Pulmonary artery endothelial cell (primary cell): Measurements from ENCODE around the gene STKLD1. TPM values are rescaled to one million over a fixed set of nuclear protein-coding genes. Genes with fewer than 3 reads are reported as not detected.

Source experiments
- DNase-seq: peaks from one replicate; pipeline ENCODE4 v3.0.0-alpha.2; 2011; ENCODE audit warnings: low read depth, low spot score
- total RNA-seq: library from RNA; depleted of rRNA; stranded (reverse); fragments of >200 nt; gene quantifications from 2 replicates; pipeline ENCODE4 v1.2.3, GENCODE V29; 2014

The STKLD1 gene
- total RNA-seq, 1 donor from 2014 or later = 0.46 TPM

DNA sequence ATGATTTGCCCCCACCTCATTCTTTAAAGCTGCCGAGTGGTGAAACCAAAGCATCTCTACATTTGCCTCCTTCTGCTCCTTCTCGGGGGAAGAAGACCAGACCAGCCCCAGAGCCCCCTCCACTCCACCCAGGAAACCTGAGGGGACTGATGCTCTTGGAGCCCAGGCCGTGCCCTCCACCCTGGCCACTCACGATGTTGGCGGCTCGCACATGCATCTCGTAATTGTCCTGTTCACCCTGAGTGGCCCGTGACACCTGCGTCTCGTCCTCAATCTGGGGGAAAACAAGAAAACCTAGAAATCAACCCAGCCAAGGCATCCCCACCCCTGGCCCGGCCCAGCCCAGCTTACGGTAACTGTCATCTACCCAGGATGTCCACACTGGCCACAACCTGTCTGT lies 31.2 kb upstream of the STKLD1 start:
- no peak for DNase-seq

DNA sequence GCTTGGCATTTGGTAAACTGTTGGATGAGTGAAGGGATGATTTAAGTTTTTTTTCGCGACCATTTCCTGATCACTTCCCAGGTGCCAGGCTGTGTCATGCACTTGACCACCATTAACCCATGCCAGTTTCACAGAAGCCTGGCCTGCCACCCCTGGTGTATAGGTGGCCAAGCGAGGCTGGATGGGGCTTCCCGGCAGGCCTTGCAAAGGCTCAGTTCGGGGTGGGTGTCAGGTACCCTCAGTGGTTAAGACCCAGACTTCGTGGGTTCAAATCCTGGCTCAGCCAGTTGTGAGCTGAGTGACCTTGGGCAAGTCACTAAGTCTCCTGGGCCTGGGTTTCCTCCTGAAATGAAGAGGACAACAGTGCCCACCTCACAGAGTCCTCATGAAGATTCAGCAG lies 30.6 kb upstream of the STKLD1 start:
- DNase-seq = no peak

DNA sequence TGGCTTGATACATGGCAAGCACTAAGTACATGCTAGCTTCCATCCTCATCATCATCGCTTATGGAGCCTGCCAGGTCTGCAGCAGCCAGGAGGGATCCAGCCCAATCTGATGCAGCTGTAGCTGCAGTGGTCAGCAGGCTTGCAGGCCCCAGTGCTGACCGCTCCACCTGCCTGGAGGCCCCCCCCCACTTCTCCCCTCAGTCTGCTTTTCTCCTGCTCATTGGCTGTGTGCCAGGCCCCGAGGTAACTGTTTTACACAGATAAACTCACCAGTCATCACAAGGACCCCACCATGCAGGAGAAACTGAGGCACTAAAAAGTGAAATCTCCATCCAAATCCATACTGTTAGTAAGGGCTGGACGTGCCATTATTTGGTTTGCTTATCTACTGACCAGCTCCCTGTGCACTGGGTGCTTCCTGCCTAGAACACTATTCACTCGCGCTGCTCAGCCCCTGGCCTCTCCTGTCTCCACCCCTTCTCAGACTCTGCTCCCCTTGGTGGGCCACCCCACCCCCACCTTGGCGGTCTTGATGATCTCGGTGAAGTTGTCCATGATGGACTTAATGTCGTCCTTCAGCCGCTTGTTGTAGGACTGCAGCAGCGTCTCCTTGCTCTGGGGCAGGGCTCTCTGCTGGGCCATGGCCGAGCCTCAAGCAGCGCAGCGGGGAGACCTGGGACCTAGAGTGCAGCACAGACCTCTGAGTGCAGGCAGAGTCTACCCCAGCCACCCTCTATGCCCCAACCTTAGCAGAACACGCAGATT lies 30.0 kb upstream of the STKLD1 start:
- no peak for DNase-seq

DNA sequence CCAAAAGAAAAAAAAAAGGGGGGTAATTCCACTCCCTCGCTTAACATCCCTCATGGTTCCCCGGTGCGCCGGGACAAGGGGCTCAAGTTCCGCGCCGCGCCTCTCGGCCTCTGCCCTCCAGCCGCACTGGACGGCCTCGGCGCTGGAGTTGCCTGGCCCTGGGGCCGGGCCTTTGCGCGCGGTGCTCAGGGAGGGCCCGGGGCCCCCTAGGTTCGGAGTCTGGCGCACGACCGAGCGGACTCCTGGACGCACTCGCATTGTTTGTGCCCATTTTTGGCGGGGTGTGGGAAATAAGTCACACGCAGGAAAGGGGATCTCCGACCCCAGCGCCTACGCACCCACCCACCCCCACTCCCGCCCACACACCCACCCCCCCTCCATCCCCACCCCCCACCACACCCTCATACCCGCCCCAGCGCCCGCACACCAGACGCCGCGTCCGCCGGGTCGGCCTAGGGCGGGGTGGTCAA lies 28.6 kb upstream of the STKLD1 start:
- no peak for DNase-seq

DNA sequence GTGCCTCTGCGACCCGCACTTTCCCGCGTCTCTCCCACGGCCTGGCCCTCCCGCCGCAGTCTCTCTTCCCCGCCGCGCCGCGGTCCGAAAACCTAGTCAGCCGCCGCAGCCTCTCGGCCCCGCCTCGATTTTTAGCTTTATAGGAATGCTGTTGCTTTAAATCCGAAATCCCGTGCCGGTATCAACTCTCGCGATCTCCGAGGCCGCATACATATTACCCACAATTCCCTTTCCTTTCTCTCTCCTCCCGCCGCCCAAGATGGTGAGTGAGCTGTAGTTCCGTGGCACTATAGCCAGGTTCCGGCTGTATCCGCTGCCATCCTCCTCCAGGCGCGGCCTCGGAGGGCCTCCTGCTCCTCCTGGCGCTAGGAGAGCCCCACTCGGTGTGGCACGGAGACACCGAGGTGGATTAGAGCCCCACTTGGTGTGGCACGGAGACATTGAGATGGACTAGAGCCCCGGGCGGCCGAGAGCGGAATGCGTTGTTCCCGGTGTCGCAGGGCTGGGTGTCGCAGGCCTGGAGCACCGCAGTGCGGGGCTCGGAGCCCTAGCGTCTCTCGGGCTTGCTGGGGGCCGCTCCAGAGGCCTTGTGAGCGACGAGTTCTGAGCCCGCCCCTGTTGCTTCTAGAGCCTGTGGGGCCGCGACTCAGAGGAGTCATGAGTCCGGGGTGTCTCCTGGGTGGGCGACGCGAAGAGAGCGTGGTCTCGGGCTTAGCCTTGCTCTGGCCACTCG lies 28.0 kb upstream of the STKLD1 start, which contains the start of the genes MED22 and RPL7A:
Gene MED22, minus strand, starts transcription at position 147 of the 733 bp plus-strand sequence. CDS start 1,469 bp downstream, outside the sequence.
Gene RPL7A, plus strand, starts transcription at position 234 of the 733 bp plus-strand sequence. Its CDS starts 26 bp downstream, at position 260.
- DNase-seq = peak; percentile 88

DNA sequence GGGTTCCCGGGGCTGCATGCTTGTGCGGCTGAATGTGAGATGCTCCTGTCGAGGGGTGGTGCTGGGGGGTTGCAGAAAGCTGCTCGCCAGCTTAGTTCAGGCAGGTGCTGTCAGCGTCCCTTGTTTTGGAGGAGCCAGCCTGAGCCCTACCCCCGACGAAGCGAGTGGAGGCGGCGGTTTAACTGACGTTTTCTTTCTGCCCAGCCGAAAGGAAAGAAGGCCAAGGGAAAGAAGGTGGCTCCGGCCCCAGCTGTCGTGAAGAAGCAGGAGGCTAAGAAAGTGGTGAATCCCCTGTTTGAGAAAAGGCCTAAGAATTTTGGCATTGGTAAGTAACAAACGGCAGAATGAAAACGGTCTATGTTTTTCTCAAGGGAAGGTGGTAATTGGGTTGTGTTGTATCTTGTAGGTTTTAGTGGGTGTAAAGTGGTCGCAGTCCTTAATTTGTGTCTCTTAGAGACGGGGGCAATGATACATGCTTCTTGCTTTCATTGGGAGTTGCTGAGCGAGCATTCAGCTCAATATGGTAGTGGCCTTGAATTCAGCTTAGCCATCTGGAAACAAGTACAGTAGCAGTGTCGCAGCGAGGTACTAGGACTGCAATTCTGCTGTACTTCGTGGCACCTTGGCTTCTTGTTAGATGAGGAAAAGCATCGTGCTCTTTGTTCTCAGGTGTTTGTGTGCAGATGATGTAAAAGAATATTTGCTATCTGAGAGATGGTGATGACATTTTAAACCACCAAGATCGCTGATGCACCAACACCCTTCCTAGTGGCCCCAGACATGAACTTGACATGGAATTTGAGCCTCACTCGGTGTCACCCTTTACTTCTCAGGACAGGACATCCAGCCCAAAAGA lies 27.2 kb upstream of the STKLD1 start:
- DNase-seq = no peak

DNA sequence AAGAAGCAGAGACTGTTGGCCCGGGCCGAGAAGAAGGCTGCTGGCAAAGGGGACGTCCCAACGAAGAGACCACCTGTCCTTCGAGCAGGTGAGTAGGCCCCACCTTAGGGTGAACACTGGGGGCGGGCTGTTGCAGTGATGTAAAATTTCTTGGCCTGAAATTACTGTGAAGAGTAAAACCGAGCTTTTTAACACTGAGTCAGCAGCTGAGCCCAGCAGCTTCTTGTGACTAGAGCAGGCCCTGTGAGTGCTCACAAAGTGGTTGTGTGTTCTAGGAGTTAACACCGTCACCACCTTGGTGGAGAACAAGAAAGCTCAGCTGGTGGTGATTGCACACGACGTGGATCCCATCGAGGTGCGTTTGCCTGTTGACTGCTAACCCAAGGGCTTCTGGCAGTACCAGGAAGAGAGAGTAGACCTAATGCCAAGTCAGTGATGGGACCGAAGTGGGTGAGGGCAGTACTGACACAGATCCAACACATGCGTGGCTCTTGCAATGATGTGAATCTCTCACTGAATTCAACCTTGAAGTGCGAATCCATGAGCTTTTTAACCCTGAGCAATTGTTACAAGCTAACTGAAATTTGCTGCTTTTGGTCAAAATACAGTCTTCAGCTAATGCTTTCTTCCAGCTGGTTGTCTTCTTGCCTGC lies 26.1 kb upstream of the STKLD1 start:
- DNase-seq = no peak

DNA sequence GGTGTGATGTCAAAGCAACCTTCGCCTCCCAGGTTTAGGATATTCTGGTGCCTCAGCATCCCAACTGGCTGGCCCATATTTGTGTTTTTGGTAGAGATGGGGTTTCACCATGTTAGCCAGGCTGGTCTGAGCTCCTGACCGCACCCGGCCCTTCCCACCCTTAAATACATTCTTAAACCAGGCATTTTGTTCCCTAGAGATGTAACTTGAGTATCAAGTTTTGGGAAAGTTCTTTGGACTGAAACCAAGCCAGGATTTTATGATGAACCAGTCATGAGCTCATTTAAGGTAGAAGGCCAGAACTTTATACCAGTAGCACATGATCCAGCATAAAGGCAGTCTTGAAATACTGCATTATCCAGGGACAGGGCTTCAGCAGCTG lies 24.6 kb upstream of the STKLD1 start:
- no peak for DNase-seq

DNA sequence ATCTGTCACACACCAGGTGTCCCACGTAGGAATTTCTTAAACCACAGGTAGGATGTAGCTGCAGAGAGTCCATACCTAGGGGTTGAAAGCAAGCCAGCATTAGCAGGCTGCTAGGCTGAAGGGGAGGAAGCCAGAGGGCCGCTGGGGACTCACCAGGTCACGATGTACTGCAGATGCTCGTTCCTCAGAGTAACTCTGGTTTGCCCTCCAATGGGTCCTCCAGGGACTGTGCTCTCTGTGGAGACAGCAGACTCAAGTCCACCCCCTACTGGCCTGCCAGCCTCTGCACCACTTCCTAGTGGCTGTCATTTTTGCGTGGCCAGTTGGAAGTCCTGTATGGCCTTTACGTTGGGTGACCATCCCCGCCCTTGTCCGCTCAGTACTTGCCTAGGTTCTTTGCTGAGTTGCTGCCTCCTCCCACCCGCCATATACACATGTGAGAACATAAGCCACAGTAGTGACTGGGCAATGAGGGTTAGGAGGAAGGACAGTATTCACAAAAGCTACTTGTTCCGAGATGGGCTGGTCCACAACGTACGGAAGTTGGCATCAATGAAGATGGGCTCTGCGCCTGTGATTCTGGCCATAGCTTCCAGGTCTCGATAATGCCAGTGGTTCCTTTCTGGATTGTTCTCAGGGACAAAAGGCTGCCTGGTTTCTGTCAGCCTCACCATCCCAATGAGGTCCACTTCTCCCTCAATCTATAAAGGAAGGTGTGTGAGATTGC lies 24.1 kb upstream of the STKLD1 start:
- DNase-seq = peak; percentile 24

DNA sequence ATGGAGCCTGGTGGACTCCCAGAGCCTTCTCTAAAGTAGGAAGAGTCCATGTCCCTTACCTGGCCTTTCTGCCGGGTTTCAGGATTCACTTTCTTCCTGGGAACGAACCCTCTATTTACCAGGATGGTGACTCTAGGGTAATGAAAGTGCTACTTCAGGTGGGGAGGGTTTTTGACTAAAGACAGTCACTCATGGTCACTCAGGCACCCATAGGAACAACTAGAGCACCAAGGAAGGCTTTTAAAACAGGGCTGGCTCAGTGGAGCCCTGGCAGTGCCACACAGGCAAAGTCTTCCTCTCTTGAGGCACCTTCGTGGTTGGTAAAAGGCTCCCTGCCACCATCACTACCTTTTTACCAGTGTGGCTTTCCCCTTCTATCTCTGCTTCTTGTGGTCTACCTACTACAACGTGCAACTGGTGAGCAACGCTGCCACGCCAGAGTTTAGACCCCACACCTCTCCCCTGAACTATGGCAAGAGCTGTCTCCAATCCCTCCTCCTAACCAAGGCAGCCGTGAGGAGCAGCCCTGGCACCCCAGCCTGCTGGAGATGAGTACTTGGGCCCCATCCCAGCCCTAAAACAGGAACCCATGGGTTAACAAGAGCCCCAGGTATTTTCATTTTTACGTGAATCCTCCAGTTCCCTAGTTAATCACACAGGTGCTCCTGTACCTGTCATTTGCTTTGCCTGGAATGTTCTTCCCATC lies 23.4 kb upstream of the STKLD1 start:
- no peak for DNase-seq

DNA sequence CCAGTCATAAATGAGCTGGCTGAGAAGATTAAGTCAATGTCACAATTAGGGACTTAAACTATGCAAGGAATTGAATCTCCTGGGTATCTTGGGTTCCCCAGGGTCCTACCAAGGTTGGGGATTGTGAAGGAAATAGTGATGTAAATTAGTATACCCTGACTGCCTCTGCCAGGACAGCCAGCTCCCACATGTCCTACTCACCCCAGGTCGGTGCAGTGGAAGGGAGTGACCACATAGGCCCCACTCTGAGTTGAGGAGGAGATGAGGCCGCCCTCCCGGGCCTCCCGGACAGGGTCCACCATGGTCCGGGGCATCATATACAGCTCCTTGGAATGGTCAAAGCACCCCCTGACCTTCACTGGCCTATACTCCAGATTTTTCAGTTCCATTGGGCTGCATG lies 22.6 kb upstream of the STKLD1 start:
- DNase-seq = no peak

DNA sequence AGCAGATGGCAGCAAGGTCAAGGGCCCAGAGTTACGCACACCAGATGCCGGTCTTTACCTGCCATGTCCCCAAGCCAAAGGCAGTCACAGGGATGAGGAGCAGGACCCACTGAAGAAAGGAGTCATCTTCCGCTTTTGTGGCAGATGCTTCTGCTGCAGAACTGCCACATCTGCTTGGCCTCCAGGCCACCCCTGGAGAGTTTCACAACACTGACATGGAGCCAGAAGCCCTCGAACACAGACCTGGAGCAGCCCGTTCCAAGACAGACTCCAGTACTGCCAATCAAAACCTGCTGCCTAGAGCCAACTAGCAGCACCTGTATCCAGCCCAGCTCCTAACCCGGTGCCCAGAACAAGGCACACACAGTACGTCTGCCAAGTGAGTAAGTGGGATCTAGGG lies 21.4 kb upstream of the STKLD1 start:
- no peak for DNase-seq

DNA sequence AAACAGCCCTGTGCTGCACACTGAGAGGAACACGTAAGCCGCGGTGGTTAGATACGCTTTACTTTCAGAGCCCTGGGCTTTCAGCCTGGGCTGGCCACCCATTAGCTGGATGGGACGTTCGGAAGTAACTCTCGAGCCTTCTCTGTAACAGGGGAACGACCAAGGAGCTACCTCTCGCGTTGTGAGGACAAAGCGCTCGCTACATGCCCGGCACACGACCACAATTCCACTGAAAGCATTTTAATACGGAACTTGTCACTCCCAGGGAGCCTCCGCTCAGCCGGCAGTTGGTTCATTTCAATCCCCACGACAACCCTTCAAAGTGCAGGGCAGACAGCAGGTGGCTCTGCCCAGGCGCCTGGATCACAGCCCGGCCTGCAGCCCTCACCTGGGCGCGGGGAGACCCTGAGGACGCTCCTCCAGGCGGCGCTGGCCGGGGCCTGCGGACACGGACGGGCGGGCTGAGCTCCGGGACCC lies 20.2 kb upstream of the STKLD1 start:
- DNase-seq = no peak

DNA sequence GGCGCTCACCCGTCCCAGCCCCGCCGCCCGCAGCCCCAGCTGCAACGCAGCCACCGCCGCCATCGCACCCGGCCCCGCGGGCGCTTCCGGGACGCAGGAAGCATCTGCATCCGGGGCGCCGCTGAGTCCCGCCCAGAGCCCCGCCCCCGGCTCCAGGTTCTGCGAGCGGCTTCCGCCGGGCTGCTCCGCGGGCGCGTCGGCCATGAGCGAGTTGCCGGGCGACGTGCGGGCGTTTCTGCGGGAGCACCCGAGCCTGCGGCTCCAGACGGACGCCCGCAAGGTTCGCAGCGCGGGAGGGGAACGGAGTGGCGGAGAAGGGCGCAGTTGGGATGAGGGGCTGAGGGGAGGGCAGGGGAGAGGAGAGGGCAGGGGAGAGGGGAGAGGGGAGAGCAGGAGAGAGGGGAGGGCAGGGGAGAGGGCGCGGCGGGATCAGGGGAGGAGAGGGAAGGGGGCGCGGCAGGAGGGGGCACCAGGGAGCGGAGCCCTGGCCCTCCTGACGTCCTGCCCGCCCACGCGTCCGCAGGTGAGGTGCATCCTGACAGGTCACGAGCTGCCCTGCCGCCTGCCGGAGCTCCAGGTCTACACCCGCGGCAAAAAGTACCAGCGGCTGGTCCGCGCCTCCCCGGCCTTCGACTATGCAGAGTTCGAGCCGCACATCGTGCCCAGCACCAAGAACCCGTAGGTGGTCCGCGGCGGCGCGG lies 19.6 kb upstream of the STKLD1 start, which contains the start of the genes SURF1 and SURF2:
Gene SURF1, minus strand, starts transcription at position 97 of the 701 bp plus-strand sequence. Its CDS starts 34 bp downstream, at position 63.
Gene SURF2, plus strand, starts transcription at position 160 of the 701 bp plus-strand sequence. Its CDS starts 43 bp downstream, at position 203.
- DNase-seq = no peak

DNA sequence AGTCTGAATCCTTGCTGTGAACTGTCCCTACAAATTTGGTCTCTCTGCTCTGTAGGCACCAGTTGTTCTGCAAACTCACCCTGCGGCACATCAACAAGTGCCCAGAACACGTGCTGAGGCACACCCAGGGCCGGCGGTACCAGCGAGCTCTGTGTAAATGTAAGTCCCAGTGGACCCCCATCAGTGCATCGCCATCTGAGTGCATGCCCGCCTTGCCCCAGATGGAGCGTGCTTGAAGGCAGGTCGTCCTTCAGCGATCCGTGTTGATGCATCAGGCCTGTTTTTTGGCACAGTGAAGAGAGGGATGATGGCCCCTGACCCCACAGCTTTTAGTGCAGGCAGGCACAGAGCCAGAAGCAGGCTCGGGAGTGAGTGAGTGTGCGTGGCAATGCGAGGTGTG lies 18.5 kb upstream of the STKLD1 start:
- DNase-seq = no peak

DNA sequence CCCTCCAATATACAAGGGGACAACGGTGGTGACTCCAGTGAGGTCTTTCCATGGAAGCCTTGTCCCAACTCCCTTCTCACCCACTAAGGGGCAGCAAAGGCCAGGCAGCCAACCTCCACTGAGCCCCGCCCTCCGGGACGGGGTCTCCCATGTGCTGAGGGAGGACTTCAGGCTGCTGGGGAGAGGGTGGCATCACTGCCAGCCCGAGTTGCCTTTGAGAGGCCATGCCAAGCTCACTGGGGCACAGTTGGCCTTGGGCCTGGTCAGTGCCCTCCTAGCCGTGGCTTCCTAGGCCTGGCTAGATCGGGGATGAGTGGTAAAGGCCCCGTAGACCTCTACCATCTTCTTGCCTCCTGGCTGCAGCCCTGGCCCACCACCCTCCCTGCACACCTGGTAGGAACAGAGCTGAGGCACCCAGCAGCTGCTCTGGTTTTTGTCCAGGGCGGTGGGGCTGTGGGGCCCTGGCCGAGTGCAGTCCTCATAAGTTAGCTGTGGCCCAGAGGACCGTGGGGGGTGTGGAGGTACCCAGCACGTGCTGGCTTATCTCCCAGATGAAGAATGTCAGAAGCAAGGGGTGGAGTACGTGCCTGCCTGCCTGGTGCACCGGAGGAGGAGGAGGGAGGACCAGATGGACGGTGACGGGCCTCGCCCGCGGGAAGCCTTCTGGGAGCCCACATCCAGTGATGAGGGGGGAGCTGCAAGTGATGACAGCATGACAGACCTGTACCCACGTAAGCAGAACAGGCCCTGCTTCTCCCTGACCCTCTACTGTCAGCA lies 16.6 kb upstream of the STKLD1 start:
- DNase-seq = no peak

DNA sequence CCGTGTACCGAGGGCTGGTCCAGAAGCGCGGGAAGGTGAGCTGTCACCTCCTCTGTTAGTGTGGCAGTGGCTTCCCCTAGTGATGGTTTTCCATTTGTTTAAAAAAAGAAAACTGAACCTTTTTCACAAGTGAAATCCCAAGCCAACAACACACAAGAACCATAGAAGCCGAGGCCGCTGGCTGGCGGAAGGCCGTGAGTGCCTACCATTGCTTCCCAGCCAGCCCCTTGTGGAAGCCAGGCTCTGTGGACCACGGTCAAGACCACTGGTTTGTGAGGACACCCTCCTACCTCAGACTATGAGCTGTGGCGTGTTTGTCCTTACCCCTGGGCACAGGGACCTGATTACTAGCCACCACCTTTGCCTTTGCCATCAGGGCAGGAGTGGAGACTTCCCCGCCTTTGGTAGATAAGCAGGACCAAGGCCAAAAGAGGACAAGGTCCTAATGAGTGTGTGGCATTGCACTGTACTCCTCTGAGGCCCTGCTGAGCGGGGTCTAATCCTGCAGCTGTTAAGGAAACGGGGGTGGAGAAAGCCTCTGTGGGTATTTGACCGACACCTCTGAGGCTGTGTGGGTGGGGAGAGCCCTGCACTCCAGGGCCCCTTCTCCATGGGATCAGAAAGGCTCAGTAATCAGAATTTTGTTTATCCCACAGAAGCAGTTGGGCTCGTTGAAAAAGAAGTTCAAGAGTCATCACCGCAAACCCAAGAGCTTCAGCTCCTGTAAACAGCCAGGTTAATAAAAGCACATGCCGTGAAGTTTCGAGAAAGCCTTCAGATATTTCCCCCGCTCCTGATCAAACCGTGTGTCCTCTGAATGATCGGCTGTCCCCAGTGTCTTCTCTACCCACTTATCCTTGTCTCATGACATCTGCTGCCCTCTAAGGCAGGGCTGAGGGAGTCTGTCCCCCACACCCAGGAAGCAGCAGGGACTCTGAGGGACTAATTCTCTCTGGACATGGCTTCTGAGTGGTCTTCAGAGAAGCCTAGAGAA lies 15.5 kb upstream of the STKLD1 start:
- no peak for DNase-seq
